HG03280 (cell line): ENCODE data around the gene MYBPC2.

Source experiments
- ATAC-seq: cut with Tn5 transposase; IDR thresholded peaks from one replicate; pipeline ENCODE4 v1.9.1; 2021; ENCODE audit warnings: mild to moderate bottlenecking, moderate library complexity; ENCODE audit not compliant: unreplicated experiment

Gene MYBPC2

DNA sequence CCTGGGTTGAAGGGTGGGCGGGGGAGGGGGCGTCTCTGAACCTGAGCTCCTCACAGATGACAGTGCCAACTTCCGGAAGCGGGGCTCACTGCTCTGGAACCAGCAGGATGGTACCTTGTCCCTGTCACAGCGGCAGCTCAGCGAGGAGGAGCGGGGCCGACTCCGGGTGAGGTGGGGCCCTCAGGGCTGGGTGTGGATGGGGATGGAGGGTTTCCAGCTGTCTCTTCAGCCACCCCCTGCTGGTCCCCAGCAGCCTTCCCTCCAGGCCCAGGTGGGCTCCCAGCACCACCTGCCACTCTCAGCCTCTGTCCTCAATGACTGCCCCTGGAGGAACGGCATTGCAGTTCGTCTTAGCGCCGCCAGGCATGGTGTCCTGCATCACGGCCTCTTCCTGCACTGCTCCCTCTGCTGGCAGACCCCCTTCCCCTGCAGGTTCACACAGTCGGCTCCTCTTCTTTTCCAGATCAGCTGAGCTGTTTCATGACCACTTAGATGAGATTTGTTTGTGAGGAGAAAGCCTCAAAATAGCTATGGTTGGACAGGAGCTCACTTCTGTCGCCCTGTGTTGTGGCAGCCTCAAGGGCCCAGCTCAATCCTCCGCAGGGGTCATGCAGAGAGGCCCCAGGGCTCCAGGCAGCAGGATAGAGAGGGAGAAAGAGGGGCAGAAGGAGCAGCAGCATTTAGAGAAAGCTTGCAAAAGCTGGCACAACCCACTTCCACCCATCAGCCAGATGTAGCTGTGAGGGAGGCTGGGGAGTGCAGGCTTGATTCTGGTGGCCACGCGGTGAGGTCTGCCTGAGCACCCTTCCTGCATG, 46.4 kb downstream of the MYBPC2 start:
- no peak for ATAC-seq

DNA sequence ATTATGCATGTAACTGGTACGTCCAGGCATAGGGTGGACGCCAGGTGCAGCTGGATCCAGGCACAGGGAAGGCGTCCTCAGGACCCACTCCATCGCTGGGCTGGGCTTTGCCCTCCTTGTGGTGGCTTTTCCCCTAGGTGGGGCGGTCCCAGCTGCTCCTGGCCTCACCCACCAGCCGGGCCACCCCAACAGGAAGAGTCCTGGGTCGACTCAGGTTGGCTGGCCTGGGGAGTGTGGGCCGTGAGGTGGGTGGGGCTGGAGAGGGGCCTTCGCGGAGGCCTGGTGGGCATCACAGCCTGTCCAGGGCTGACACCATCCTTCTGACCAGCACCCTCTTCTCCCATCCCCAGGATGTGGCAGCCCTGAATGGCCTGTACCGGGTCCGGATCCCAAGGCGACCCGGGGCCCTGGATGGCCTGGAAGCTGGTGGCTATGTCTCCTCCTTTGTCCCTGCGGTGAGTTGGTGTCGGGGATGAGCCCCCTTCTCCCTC, 47.1 kb downstream of the MYBPC2 start:
- no peak for ATAC-seq

DNA sequence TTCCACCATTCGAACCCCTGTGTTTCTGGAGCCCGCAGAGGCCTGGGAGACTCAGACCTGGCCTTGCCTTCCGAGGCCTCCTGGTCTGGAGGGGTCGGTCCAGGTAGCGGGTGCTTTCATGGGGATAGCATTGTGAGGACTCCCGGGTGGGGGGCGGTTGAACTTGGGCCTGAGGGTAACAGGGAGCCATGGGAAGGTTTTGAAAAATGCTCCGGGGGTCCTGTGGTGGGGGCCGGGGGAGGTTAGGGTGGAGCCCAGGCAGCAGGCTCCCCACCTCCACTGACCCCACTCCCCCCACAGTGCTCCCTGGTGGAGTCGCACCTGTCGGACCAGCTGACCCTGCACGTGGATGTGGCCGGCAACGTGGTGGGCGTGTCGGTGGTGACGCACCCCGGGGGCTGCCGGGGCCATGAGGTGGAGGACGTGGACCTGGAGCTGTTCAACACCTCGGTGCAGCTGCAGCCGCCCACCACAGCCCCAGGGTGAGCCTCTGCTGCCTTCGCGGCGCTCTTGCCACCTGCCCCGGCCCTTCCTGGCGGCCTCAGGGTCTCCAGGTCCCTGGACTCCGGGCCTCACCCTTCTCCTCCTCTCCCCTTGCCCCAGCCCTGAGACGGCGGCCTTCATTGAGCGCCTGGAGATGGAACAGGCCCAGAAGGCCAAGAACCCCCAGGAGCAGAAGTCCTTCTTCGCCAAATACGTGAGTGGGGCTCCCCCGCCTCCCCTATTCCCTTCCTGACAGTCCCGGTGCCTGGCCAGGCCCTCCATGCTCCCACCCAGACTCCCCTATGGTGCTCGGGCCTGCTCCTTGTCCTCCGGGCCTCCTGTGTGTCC, 47.8 kb downstream of the MYBPC2 start:
- no peak for ATAC-seq

DNA sequence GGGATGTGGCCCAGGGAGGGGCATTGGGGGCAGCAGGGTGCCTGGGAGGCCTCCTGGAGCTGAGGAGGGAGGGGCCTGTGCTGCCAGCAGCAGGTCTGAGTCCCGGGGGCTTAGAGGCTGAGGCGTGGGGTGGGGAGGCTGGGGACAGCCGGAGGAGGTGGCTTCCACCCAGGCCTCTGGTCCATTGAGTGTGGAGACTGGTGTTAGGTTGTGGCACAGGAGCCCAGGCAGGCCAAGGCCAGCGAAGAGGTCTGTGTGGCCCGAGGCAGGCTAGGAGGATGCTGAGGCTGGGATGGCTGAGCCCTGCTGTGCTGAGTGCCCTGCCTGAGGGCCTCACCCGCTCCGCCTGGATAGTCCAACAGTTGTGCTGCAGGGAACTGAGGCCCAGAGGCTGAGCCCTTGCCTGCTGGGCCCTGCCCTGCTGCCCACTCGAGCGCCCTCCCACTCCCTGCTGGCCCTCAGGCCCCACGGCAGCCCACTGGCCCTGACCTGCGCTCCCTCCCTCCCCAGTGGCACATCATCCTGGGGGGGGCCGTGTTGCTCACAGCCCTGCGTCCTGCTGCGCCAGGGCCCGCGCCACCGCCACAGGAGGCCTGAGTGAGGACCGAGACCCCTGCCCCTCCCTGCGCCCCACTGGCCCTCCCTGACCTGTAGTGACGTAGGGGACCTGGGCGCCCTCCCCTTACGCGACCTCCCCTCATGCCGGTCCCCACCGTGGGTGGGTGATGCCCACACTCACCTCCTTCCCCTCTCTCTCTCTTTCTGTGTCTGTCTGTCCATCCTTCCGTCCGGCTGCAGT, 48.9 kb downstream of the MYBPC2 start:
- no peak for ATAC-seq

DNA sequence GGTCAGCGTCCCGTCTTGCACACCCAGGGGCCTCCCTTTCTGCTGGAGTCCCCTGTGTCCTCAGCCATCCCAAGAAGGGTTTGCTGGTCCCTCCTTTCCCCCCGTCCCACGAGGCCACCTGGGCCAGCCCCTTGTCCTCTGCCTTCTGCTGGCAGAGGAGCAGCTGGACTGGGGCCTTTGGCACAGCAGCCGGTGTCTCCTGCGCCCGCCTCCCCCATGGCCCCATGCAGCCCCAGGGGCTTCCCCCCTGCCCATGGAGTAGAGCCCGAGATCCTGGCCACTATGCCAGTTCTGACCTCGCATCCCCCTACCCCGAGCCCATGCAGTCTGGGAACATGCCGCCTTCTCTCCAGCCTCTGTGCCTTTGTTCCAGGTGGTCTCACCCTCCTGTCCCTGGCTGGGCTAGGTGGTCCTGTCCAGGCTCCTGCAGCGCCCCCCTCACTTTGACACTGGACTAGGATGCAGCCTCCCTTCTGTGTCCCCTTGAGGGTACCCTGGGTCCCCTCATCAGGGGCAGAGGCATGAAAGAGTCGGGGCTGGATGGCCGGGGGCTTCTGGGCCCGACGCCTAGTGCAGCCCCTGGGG, 49.7 kb downstream of the MYBPC2 start:
- no peak for ATAC-seq

DNA sequence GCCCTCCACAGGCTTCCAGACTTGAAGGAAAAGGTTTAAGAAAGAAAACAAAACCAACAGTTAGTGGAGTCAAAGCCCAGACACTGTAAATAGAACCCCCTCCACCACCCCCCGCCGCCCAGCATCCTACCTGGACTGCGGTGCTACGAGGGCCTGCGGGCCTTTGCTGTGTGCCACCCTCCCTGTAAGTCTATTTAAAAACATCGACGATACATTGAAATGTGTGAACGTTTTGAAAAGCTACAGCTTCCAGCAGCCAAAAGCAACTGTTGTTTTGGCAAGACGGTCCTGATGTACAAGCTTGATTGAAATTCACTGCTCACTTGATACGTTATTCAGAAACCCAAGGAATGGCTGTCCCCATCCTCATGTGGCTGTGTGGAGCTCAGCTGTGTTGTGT, 50.2 kb downstream of the MYBPC2 start:
- ATAC-seq, result no peak

DNA sequence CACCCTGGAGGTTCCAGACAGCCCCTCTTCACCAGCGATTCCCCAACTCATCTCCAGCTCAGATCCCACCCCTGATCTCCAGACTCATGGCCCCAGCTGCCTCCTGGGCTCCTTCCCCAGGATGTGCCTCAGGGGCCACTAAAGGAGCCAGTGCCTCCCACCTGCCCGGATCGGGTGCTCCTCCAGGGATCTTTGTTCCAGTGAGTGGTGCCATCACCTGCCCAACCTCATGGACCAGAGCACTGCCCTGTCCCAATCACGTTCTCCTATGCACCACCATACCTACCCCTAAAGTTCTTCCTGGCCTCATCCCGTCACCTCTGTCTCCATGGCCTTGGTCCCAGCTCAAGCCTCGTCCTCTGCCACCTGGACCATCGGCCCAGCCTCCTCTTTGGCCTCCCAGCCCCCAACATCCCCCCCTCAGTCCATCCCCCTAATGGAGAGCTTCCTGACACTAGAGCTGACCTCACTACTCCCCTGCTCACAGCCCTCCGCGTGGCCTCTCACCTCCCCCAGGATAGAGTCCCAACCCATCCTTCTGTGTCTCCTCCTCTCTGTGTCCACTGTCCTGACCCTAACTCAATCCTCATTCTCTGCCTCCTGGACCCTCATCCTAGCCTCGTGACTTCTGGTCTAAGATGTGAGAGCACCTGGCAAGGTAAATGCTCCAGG, 52.7 kb downstream of the MYBPC2 start:
- no peak for ATAC-seq

DNA sequence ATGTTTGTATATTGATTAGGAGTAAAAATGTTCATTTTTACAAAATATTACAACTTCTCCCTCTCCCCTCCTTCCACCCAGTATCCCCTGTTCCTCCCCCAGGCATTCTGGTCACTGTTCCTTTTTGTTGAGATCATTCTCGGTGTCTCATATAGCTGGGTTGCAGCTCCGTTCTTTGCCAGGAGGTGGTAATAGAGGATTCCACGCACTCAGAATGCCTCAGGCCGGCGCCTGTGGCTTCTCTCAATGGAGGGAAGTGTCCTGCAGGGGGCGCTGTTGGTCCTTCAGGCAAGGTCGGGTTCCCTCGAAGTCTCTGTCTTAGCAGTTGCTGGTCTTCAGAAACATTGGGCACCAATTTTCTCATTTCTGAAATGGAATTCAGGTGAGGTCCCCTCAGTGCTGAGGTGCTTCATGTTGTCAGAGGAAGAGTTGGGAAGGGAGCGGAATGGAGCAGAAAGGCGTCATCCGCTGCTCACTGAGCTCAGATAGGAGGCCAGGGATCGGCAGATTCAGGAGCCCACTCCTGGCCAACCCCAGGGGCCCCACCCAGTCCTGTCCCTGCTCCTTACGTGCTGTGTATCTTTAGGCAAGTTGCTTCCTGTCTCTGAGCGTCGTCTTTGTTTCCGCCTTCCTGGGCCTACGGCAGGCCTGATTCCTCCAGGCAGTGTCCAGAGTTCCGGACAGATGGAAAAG, 54.3 kb downstream of the MYBPC2 start:
- ATAC-seq, result no peak

DNA sequence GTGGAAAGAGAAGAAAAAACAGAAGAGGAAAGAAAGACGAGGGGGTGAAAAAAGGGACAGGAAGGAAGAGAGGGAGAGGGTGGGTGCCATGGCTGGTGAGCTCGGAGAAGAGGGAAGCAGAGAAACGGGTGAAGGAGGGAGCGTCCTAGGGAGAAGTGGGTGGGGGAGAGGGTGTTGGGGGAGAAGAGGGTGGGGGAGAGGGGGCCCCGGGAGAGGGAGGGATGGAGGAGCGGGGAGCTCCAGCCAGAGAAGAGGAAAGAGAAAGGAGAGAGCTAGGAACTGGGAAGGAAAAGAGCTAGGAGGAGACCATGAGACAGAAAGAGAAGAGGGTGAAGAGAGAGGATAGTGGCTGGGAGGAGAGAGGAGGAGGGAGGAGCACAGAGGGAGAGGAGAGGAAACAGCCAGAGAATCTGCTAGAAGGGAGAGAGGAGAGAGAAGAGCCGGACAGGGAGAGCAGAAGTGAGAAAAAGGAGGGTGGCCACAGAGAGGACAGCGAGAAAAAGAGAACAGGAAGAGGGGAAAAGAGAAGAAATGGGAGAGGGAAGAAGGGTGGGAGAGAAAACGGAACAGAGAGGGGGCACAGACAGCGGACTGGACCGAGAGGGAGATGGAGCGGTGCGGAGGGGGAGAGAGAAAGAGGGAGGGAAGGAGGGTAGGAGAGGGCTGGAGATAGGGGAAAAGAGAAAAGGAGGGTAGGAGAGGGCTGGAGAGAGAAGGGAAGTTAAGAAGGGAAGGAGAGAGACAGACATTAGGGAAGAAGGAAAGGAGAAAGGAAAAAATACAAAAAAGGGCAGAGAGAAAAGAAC, 55.9 kb downstream of the MYBPC2 start:
- no peak for ATAC-seq

DNA sequence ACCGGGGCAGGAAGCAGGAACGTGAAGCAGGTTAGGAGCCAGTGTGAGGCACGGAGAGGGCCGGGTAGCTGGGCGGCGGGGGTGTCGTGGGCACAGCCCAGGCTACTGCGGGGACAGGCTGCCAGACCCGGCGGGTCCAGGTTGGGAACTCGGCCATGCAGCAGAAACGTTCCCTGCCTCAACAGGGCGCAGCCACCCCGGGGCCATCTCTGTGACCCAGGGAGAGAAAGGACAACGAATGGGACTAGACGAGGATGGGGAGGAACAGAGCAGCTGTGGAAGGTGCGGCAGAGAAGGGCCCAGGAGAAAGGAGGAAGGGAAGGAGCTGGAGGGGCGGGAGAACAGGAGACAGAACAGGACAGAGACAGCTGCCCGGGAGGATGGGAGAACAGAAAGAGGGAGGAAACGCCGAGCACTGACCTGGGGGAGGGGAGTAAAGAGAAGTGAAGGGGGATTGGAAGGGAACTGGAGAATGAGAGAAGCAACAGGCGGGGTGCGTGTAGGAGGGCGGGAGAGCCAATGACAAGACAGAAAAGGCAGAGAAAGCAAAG, 56.8 kb downstream of the MYBPC2 start:
- ATAC-seq, result no peak

DNA sequence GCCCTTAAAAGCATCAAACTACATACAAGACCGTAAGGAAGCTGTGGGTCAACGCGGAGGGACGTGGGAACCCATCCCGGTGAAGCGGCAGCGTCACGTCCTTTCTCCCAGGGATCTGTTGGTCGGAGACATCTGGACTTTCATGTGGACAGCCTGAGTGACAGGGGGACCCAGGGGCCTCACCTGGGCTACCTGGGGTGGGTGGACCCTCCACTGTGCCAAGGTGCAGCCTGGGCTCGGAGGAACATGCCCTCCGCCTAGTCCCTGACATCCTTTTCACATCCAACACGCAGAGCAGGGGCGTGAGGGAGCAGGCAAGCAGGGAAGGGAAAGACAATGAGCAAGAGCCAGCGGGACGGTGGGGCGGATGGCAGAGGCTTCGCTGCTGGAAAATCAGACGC, 57.7 kb downstream of the MYBPC2 start:
- no peak for ATAC-seq

DNA sequence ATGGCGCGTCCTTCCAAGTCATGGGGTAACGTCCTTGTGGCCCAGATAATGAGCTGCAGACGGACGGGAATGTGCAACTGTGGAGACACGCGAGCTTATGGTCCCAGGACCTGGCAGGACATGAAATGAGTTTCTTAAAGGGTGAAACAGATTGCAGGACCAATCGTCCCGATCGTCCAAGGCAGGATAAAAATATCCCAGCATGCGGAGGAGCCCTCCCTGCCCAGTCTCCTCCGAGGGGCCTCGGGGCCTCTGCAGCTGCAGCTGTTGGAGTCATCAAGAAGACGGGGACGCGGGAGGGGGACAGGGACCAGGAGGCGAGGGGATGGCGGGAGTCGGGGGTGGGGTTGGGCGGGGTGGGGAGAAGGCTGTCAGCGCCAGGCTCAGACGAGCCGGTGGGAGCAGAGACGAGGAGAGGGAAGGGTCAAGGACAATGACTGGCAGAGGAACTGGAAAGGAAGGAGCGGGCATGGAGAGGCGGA, 58.3 kb downstream of the MYBPC2 start:
- ATAC-seq, result no peak

DNA sequence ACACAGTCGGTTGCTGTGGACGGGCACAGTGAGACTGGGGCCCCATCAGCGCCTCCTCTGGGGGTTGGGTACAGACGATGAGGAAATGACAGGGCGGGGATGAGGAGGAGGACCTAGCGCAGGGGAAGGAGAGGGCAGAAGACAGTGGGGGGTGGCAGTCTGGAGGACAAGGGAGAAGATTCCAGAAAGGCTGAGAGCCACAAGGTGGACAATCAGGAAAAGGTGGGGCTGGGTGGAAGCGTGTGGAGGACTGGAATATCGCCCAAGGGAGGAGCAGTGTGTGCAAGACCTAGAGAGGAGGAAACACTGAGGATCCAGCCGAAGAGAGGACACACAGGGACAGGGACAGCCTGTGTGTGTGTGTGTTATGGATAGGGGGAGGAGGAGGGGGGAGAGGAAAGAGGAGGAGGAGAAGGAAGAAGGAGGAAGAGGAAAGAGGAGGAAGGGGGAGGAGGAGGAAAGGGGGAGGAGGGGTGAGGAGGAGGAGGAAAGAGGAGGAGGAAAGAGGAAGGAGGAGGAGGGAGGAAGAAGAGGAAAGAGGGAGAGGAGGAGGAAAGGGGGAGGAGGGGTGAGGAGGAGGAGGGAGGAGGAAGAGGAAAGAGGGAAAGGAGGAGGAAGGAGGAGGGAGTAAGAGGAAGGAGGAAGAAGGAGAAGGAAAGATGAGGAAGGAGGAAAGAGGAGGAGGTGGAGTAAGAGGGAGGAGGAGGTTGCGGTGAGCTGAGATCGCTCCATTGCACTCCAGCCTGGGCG, 59.8 kb downstream of the MYBPC2 start:
- no peak for ATAC-seq

DNA sequence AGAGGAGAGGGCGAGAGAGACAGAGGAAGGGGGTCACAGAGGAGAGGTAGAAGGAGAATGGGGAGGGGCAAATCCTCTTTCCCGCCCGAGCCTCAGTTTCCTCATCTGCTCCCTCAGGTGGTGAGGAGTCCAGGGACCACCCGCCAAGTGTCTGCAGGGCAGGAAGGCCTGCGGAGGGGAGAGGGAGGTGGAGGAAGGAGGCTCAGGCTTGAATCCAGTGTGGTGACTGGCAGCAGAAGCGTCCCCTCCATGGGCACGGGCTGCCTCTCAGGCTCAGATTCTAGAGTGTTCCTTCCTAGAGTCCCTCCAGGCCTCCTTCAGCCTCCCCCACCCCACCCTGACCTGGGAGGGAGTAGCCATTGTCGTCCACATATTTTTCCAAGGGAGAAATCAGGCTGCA, 60.5 kb downstream of the MYBPC2 start:
- no peak for ATAC-seq

DNA sequence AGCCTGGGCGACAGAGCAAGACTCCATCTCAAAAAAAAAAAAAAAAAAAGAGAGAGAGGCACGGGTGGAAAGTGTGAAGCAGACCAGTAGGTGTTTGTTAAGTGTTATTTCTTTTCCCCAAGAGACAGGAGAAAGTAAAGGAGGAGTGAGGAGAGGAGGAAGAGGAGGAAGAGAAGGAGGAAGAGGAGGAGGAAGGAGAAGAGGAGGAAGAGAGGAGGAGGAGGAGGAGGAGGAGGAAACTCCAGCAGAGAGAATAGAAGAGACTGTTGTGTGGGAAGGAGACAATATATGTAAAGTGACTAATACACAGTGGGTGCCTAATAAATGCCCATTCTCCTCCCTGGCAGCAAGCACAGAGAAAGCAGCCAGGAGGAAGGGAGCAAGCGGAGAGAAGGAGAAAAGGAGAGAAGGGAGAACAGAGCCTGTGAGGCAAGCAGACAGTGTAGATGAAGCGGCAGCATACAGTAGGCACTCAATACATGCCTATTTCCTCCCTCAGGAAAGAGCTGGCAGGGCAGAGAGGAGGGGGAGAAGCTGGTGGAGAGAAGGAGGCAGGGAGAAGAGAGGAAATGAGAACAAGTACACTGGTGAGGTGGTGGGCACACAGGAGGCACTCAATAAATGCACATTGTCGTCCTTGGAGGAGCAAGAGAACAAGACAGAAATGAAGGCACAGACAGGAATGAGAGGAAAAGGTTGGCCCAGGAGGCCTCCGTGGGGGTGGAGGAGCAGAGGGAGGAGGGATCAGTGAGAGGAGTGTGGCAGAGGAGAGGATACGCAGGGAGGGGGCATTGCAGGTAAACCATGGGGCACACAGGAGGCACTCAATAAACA, 61.7 kb downstream of the MYBPC2 start:
- no peak for ATAC-seq

DNA sequence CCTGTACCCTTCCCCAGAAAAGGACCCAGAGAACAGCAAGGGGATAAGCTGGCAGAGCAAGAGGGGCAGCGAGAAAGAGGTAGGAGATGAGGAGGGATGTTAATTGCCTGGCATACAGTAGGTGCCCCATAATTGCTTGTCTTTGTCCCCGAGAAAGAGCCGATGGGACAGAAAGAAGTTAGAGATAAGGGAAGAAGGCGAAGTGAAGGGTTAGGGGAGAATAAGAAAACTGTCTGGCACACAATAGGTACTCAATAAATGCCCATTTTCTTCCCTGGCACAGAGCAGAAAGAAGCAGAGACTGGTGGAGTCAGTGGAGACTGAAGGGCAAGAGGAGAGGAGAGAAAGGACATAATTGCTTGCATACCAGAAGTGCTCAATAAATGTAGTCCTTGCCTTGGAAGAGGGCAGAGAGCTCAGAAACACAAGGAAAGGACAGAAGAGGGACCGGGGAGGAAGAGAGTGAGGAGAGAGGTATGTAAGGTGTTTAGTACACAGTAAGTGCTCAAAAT, 62.4 kb downstream of the MYBPC2 start:
- no peak for ATAC-seq
